IMR-90 (cell line): ENCODE data around the gene COLGALT1. TPM values are rescaled to one million over a fixed set of nuclear protein-coding genes. Genes with fewer than 3 reads are reported as not detected.

Experiments used
- ATAC-seq: fragments of 200-7000 bp; cut with Tn5 transposase; 2 replicates; pipeline ENCODE4 v1.9.1; 2020; ENCODE audit warnings: low read depth, mild to moderate bottlenecking, moderate library complexity
- BruUV-seq: library from RNA; stranded (reverse); fragments of 400-500 nt; replicated peaks from 2 replicates; lab custom pipeline; 2021; lab: Mats Ljungman, UMichigan
- CTCF ChIA-PET: fragments of 300-600 bp; formaldehyde crosslinking; extraction: SDS; loops from one replicate; lab custom pipeline; 2021; ENCODE audit warnings: antibody characterized with exemption; lab: Yijun Ruan, JAX
- POLR2A ChIA-PET: fragments of 300-600 bp; sonication (Branson Sonifier 250); formaldehyde crosslinking; loops from one replicate; lab custom pipeline; 2022; ENCODE audit warnings: antibody characterized with exemption; ENCODE audit not compliant: unreplicated experiment; lab: Charles Lee
- DNase-seq: peaks from one replicate; pipeline ENCODE4 v3.0.0; 2013
- H2AFZ ChIP-seq: replicated peaks from 2 replicates; pipeline ENCODE3; 2013; ENCODE audit warnings: low read length, mild to moderate bottlenecking; ENCODE audit not compliant: poor library complexity
- H2AK5ac ChIP-seq: 2 replicates; pipeline ENCODE4 v1.6.1; 2013; ENCODE audit warnings: low read depth, low read length, inconsistent platforms
- H2AK9ac ChIP-seq: replicated peaks from 2 replicates; pipeline ENCODE3; 2013; ENCODE audit warnings: mild to moderate bottlenecking, low read depth, low read length, moderate library complexity; ENCODE audit not compliant: poor library complexity
- H2BK120ac ChIP-seq: 2 replicates; pipeline ENCODE4 v1.6.1; 2013; ENCODE audit warnings: low read depth, low read length, inconsistent platforms
- H2BK15ac ChIP-seq: 3 replicates; pipeline ENCODE4 v1.6.1; 2013; ENCODE audit warnings: low read depth, low read length, inconsistent platforms
- H2BK20ac ChIP-seq: 2 replicates; pipeline ENCODE4 v1.6.1; 2013; ENCODE audit warnings: low read depth, mild to moderate bottlenecking, inconsistent platforms, low read length, moderate library complexity
- H2BK5ac ChIP-seq: 2 replicates; pipeline ENCODE4 v1.6.1; 2013; ENCODE audit warnings: mild to moderate bottlenecking, low read depth, low read length, inconsistent platforms; ENCODE audit not compliant: poor library complexity, severe bottlenecking
- H3K14ac ChIP-seq: replicated peaks from 2 replicates; pipeline ENCODE4 v1.6.1; 2013; ENCODE audit warnings: low read depth, low read length, inconsistent platforms
- H3K18ac ChIP-seq: 2 replicates; pipeline ENCODE4 v1.6.1; 2013; ENCODE audit warnings: low read depth, low read length, control low read depth
- H3K23ac ChIP-seq: 2 replicates; pipeline ENCODE4 v1.6.1; 2013; ENCODE audit warnings: low read depth, low read length, inconsistent platforms
- H3K27ac ChIP-seq: 2 replicates; pipeline ENCODE4 v1.5.1; 2013; ENCODE audit warnings: mild to moderate bottlenecking, control low read depth, low read length; ENCODE audit not compliant: insufficient read depth
- H3K27me3 ChIP-seq: 2 replicates; pipeline ENCODE4 v1.6.1; 2013; ENCODE audit warnings: low read length; ENCODE audit not compliant: control insufficient read depth, insufficient read depth
- H3K36me3 ChIP-seq: 2 replicates; pipeline ENCODE4 v1.6.1; 2013; ENCODE audit warnings: low read length, mixed read lengths; ENCODE audit not compliant: control insufficient read depth, insufficient read depth
- H3K4ac ChIP-seq: 2 replicates; pipeline ENCODE4 v1.6.1; 2013; ENCODE audit warnings: low read depth, low read length, inconsistent platforms
- H3K4me1 ChIP-seq: 2 replicates; pipeline ENCODE4 v1.6.1; 2013; ENCODE audit warnings: low read length, mixed read lengths; ENCODE audit not compliant: control insufficient read depth, insufficient read depth
- H3K4me2 ChIP-seq: 2 replicates; pipeline ENCODE4 v1.6.1; 2013; ENCODE audit warnings: low read depth, mild to moderate bottlenecking, control low read depth, low read length, moderate library complexity
- H3K4me3 ChIP-seq: 2 replicates; pipeline ENCODE4 v1.5.1; 2013; ENCODE audit warnings: low read depth, mild to moderate bottlenecking, control low read depth, low read length, moderate library complexity; ENCODE audit not compliant: insufficient read depth
- H3K56ac ChIP-seq: 2 replicates; pipeline ENCODE4 v1.6.1; 2013; ENCODE audit warnings: low read length, inconsistent platforms; ENCODE audit not compliant: insufficient read depth; ENCODE audit errors: extremely low read depth
- H3K79me1 ChIP-seq, 2 experiments: 2 replicates each; pipeline ENCODE4 v1.6.1; 2013; ENCODE audit warnings: low read length in 2 of 2, inconsistent platforms in 1 of 2, low read depth in 1 of 2
- H3K9ac ChIP-seq: 2 replicates; pipeline ENCODE4 v1.6.1; 2013; ENCODE audit warnings: low read depth, low read length, control low read depth
- H3K9me1 ChIP-seq: 2 replicates; pipeline ENCODE4 v1.6.1; 2013; ENCODE audit warnings: low read length, inconsistent platforms; ENCODE audit not compliant: insufficient read depth
- H3K9me3 ChIP-seq: 2 replicates; pipeline ENCODE4 v1.6.1; 2013; ENCODE audit warnings: low read length; ENCODE audit not compliant: control insufficient read depth, insufficient read depth
- H4K20me1 ChIP-seq: 2 replicates; pipeline ENCODE4 v1.6.1; 2013; ENCODE audit warnings: low read length, inconsistent platforms; ENCODE audit not compliant: insufficient read depth
- H4K5ac ChIP-seq: 2 replicates; pipeline ENCODE4 v1.6.1; 2013; ENCODE audit warnings: mild to moderate bottlenecking, low read depth, low read length, control low read depth
- H4K8ac ChIP-seq, 2 experiments: 2 replicates each; pipeline ENCODE4 v1.6.1; 2013; ENCODE audit warnings: low read depth in 2 of 2, low read length in 2 of 2, control low read depth in 1 of 2, inconsistent platforms in 1 of 2
- H4K91ac ChIP-seq: 2 replicates; pipeline ENCODE4 v1.6.1; 2013; ENCODE audit warnings: low read depth, low read length, inconsistent platforms; ENCODE audit not compliant: insufficient read depth
- CHD1 ChIP-seq: IDR thresholded peaks from 2 replicates; pipeline ENCODE4 v1.6.1; 2012; ENCODE audit warnings: low read depth, low read length, improper control_type of control experiment
- NFE2L2 ChIP-seq: fragments of 150-350 bp; IDR thresholded peaks from 2 replicates; pipeline ENCODE4 v1.6.1; 2016; ENCODE audit warnings: low read depth, mild to moderate bottlenecking, low read length
- POLR2A ChIP-seq: IDR thresholded peaks from 2 replicates; pipeline ENCODE4 v1.6.1; 2012; ENCODE audit warnings: mild to moderate bottlenecking, low read depth, low read length
- WGBS, 2 experiments: methylation state at CpG; one replicate each; pipeline versions ENCODE4 v1.1.5 to v1.1.7; 2013; ENCODE audit warnings: missing lambda C conversion rate in 2 of 2; ENCODE audit not compliant: insufficient read length in 1 of 2; ENCODE audit errors: extremely low coverage in 2 of 2; 5-methylcytosine and 5-hydroxymethylcytosine counted together
- dilution Hi-C: fragments of 300-500 bp; cut with HindIII; formaldehyde crosslinking; loops from one replicate; pipeline ENCODE4 v1.14.3; 2018; ENCODE audit warnings: low sequenced_read_pairs; ENCODE audit not compliant: unreplicated experiment
- in situ Hi-C: fragments of 300-500 bp; cut with MboI; formaldehyde crosslinking; loops from 3 replicates; pipeline ENCODE4 v1.14.3; 2019; ENCODE audit warnings: low sequenced_read_pairs, inconsistent platforms, mixed read lengths
- intact Hi-C: fragments of 100-400 bp; cut with micrococcal nuclease; formaldehyde crosslinking; loops from 2 replicates; pipeline ENCODE4 v1.10.0; 2022
- polyA plus RNA-seq, 3 experiments: library from polyadenylated mRNA; depleted of rRNA; stranded (reverse); fragments of >200 nt; gene quantifications; 2 replicates each; pipeline ENCODE4 v1.2.3, GENCODE V29; 2012; ENCODE audit warnings: low replicate concordance in 1 of 3
- total RNA-seq: library from RNA; depleted of rRNA; stranded (reverse); fragments of >200 nt; gene quantifications from 2 replicates; pipeline ENCODE4 v1.2.3, GENCODE V29; 2012

The COLGALT1 gene
- total and polyA plus RNA-seq, 2 of the 4 experiments (the other 2 are of a cell fraction), result 77.1 to 117 TPM

GRCh38 chr19:17581211-17581874 is 25.9 kb downstream of the COLGALT1 start:
- no peak overlapping the region for H4K91ac ChIP-seq
- intact Hi-C loops, result no loop called here
- H3K14ac ChIP-seq, result no peak overlapping the region
- H3K23ac ChIP-seq, result no peak overlapping the region
- no peak overlapping the region for H2BK5ac ChIP-seq
- no peak overlapping the region for H3K27ac ChIP-seq
- H3K27me3 ChIP-seq, result 0 out of 2 replicates have a peak, but pooled peaks cover 1% of the 10 kb centered on the region
- no peak overlapping the region for H2BK120ac ChIP-seq
- peaks cover 15% of the 10 kb centered on the region for H4K20me1 ChIP-seq
- ATAC-seq (no peak), DNase-seq (no peak)
- peaks cover 45% of the 10 kb centered on the region for H3K36me3 ChIP-seq
- H2AK5ac ChIP-seq, result no peak overlapping the region
- H2BK15ac ChIP-seq, result no peak overlapping the region
- no peak overlapping the region for H3K4me2 ChIP-seq
- in situ Hi-C loops, result no loop called here
- no peak overlapping the region for H2BK20ac ChIP-seq
- H3K18ac ChIP-seq, result no peak overlapping the region
- H3K9me3 ChIP-seq, result no peaks in the 10 kb centered on the region
- POLR2A ChIA-PET, result no interaction called here
- H3K9me1 ChIP-seq, result peaks cover 10% of the 10 kb centered on the region; the same call in 1 of the 2 replicates
- dilution Hi-C loops, result no loop called here
- no peak overlapping the region for H3K4me3 ChIP-seq
- H3K9ac ChIP-seq, result no peak overlapping the region
- no peak overlapping the region for H4K5ac ChIP-seq
- H3K79me1 ChIP-seq, result peaks cover 4 to 6% of the 10 kb centered on the region in 2 experiments; a peak in 2 of 4 replicates
- no peak overlapping the region for H2AFZ ChIP-seq
- no peak overlapping the region for H2AK9ac ChIP-seq
- no peak overlapping the region for H3K4ac ChIP-seq
- no peak overlapping the region for H3K56ac ChIP-seq
- H4K8ac ChIP-seq, result no peak overlapping the region
- TSS peak; percentile 81 for BruUV-seq
- CTCF ChIA-PET, result no interaction called here
- TF ChIP-seq NFE2L2, result no peak
- no peak for TF ChIP-seq CHD1
- TF ChIP-seq POLR2A, result no peak
- 95% methylated on average over 14 of the region's 19 CpGs; no CpG with 5 or more reads in 1 of the 2 experiments for WGBS, 2 experiments
- H3K4me1 ChIP-seq, result no peaks in the 10 kb centered on the region
